Cardiac fibroblast (primary cell): ENCODE data around the gene ADARB2.

Experiments
- DNase-seq, 2 donors: peaks; one replicate each; pipeline versions ENCODE4 v3.0.0 to v3.0.0-alpha.2; 2010; ENCODE audit warnings: low read depth in 2 of 2
- H3K4me3 ChIP-seq, 2 donors: replicated peaks in 1 of 2; 1 replicate in 1 of 2; 2 replicates in 1 of 2; pipeline ENCODE4 v1.5.1; 2011; ENCODE audit warnings: low read depth in 2 of 2, low read length in 2 of 2, mild to moderate bottlenecking in 2 of 2, moderate library complexity in 1 of 2
- CTCF ChIP-seq: IDR thresholded peaks from one replicate; pipeline ENCODE4 v1.5.1; 2011; ENCODE audit warnings: low read depth, mild to moderate bottlenecking, low read length, inconsistent platforms

Gene ADARB2

GRCh38 chr10:1369665-1370064 is 367.7 kb downstream of the ADARB2 start:
- DNase-seq, result no peak
- no peak for TF ChIP-seq CTCF
- H3K4me3 ChIP-seq, result no peak overlapping the region

DNA sequence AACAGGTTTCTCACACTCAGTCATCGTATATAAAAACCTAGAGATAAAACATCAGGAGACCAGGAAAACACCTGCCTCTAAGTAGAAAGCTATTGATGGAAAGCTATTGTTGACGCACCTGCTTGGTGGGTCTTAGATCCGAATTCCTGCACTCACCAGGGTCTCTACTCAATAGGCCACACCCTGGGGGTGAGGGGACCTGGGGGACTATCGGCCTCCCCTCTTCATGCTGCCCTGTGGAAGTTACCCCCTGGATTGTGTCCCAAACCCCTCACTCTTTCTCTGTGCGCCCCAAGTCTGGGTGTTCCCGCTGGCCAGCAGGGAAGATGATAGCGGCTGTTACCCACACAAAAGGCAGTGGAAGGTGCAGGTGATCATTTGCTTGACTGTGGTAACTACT is 368.1 kb downstream of the ADARB2 start:
- H3K4me3 ChIP-seq, result no peak overlapping the region
- TF ChIP-seq CTCF, result no peak
- DNase-seq, result no peak

GRCh38 chr10:1368842-1369171 is 368.5 kb downstream of the ADARB2 start:
- DNase-seq, result no peak
- H3K4me3 ChIP-seq, result no peak overlapping the region
- TF ChIP-seq CTCF, result no peak

DNA sequence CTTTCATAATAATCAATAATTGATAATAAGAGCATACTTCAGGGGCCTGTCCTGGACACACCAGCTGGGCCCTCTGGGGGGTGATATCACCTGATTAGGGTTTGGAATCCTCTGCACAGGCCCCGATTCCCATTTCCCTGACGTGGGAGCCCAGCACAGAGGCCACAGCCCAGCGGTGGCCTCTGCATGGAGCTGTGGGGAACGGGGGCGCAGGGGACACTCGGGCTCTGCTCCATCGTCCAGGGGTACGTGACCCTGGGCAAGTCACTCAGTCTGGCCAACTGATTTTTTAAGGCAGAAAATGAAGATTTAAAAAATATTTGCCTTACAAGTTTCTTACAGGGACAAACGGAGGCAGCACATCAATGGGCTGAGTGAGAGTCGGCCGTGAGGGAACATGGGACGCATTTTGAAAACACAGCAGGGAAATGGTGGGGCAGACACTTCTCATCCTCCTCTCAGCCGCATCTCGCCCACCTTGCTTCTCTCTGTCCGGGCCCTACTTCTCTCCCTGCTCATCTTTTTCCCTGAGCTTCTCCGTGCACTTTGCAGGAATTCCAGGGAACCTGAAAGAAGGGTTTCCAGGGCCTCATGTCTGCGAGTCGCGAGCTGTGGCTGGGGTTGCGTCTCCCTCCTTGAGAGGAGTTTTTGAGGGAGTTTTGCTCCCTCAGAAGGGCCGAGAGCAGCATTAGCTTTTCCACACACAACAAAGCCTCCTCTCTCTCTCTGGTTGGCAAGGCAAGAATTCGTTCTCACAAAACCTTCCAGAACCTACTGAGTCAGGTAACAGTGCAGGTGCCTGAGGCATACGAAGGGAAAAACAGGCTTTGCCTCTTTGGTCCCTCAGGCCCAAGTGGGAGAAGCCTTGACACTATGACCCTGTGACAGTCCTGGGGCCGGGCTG is 369.1 kb downstream of the ADARB2 start:
- no peak for TF ChIP-seq CTCF
- no peak for DNase-seq
- no peak overlapping the region for H3K4me3 ChIP-seq

GRCh38 chr10:1366811-1367425 is 370.4 kb downstream of the ADARB2 start:
- DNase-seq, result no peak
- no peak for TF ChIP-seq CTCF
- no peak overlapping the region for H3K4me3 ChIP-seq

GRCh38 chr10:1366322-1366691 is 371.0 kb downstream of the ADARB2 start:
- no peak for TF ChIP-seq CTCF
- no peak overlapping the region for H3K4me3 ChIP-seq
- DNase-seq, result no peak
